ENCODE data around the gene CFAP61.
A peak's percentile ranks its signal among the peaks of the same experiment; 100 is the strongest.

Gene CFAP61

DNA sequence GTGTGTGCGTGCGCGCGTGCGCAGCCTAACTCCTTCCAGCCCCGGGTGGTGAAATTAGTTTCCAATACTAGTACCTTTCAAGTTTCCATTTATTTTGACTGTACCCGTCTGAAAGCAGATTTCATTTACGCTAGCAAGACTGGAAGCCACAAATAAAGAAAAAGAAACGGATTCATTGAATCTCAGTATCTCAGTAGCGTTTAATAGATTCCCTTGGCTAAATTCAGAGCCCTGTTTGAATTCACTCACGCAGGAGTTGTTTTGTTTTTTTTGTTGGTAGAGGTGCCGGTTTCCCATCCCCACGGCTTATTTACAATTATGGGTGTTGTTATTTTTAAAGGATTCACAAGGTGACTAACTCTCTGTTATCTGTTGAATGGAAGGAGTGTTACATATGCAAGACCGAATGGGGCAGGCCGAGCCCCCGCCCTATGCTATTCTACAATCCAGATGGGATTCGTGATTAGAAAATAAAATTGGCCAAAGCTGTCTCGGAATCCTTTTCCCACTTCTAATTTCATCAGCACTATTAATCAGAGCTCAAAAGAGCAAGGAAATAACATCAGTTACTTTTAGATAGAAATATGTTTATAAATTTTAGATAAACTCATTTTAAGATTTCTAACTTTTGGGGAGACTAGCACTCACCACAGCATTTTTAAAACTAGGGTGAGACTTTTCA lies 313.3 kb downstream of the CFAP61 start:
- no peak for DNase-seq (ENCODE audit: low read depth)

DNA sequence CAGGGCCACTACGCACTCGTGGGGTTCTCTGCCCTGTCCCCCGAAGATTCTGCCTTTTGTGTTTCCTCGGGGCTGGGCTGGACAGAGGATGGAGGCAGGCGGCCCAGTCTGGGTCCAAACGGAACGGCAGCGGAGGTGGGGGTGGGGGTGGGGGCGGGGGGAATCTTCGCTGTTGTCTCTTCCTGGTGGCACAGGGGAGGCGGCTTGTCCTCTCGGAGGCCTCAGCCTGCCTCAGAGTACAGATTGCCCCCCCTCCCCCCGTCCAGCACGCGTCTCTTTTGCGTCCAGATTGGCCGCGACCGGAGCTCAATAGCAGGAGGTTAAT lies 314.2 kb downstream of the CFAP61 start:
- DNase-seq (ENCODE audit: low read depth): no peak

- no peak for DNase-seq (ENCODE audit: low read depth)
Observed at GRCh38 chr20:20366876-20367574, 314.7 kb downstream of the CFAP61 start.

DNA sequence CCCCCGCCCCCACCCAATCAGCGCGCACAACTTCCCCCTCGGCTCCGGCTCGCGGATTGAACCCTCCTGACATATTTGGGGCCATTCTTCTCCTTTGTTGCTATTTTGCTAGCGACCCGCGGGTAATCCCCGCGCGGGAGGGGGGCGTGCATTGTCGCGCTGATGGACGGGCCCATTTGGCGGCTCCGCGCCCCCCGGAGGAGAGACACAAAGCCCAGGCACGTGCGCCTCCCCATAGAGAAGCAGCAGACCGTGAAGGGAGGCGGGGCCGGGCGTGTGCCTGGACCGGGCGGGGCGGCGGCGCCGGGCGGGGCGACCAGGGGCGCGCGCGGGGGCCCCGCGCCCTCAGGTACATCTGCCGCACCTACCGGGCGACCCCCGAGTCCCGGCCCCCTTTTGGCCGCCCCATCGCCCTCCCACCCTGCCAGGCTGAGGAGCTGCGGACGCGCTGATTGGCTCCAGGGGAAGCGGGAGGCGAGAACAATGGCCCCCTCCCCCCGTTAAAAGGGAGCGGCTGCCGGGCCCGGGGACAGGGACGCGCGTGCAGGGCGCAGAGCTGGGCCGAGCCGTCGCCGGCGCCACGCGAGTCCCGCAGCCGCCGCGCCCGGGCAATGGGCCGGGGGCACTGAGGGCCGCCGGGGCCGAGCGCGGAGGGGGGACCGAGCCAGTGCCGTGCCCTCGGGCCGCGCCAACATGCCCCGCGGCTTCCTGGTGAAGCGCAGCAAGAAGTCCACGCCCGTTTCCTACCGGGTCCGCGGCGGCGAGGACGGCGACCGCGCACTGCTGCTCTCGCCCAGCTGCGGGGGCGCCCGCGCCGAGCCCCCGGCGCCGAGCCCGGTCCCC lies 315.5 kb downstream of the CFAP61 start, which contains the start of gene INSM1:
Gene INSM1, plus strand, starts transcription at position 530 of the 843 bp plus-strand sequence. Its CDS starts 164 bp downstream, at position 694.
- no peak for DNase-seq (ENCODE audit: low read depth)

- DNase-seq (ENCODE audit: low read depth): no peak
Observed at GRCh38 chr20:20368418-20369249, 316.3 kb downstream of the CFAP61 start.

GRCh38 chr20:20369250-20370093 lies 317.1 kb downstream of the CFAP61 start:
- DNase-seq (ENCODE audit: low read depth): no peak

- DNase-seq (ENCODE audit: low read depth): no peak
Observed at GRCh38 chr20:20370094-20370575, 317.8 kb downstream of the CFAP61 start.

DNA sequence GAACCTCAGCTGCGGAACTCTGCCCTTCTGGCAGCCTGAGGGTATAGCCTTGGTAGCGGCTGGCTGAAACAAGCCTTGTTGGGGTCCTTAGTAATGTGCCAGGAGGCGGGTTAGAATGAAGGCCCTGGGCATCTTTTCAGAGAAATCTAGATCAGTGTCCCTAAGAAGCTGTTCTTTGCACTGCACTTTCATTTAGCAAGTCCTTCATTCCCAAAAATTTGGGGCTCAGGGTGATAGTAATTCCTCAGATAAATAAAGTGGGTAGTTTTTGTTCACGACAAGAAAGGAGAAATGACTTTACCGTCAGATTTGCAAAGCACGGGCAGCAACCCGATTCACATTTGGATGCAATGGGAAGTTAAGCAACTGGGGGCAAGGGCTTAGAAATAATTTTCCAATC lies 318.8 kb downstream of the CFAP61 start:
- DNase-seq (ENCODE audit: low read depth): no peak

DNA sequence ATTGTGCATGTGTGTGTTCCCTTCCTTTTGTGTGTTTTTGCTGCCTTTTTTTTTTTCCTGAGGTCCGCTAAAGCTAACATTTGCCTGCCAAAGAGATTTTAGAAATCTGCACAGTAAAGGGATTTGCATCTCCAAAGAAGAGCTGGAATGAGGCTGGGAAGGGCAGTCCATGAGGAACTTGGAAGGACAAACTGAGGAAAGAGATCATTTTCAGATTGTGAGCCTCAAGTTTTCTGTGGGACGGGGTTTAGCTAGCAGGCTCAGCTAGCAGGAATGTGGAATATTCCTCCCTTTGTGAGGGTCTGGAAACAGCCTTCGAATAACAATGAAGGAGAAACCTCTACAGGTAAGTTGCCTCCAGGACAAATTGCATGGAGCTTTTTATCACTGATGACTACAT lies 319.3 kb downstream of the CFAP61 start:
- DNase-seq (ENCODE audit: low read depth): no peak

- DNase-seq (ENCODE audit: low read depth): no peak
Observed at GRCh38 chr20:20373091-20373571, 320.8 kb downstream of the CFAP61 start.

DNA sequence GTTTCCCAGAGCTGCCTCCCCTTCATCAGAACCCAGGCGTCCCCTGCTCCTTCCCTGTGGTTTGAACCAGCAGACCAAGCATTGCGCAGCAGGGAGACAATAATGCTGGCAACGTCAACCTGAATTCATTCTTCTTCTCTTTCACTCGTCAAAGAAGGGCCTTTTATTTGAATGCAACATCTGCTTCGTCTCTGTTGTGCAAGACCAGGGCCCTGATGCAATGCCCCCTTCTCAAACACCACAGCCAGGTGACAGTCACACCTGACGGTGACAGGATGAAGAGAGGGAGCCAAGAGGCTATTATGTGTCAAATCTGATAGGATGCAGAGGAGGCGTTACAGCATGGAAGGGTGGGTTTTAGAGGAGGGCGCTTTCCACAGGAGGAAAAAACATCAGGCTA lies 323.5 kb downstream of the CFAP61 start:
- no peak for DNase-seq (ENCODE audit: low read depth)

GRCh38 chr20:20386192-20386591 lies 333.9 kb downstream of the CFAP61 start:
- no peak for DNase-seq (ENCODE audit: low read depth)

GRCh38 chr20:20390393-20390792 lies 338.1 kb downstream of the CFAP61 start:
- DNase-seq (ENCODE audit: low read depth): no peak

DNA sequence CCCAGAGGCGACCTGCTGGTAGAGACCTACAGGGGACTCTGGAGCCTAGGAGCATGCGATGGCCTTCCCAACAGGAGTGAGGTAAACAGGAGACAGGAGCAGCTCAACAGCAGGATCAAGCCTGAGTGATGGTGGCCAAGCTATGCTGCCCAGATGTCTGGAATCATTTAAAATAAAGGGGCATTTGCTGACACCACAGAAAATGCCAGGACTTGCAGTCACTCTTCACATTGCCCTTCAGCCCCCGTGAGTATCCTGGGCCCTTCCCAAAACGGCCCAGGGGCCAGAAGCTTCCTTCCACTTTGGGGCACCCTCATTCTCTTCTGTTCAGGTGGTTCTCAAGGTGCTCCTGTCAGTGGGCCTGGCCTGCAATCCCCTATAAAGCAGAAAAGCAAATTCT lies 338.8 kb downstream of the CFAP61 start:
- DNase-seq (ENCODE audit: low read depth): no peak

GRCh38 chr20:20391766-20392165 lies 339.4 kb downstream of the CFAP61 start:
- DNase-seq (ENCODE audit: low read depth): no peak

DNA sequence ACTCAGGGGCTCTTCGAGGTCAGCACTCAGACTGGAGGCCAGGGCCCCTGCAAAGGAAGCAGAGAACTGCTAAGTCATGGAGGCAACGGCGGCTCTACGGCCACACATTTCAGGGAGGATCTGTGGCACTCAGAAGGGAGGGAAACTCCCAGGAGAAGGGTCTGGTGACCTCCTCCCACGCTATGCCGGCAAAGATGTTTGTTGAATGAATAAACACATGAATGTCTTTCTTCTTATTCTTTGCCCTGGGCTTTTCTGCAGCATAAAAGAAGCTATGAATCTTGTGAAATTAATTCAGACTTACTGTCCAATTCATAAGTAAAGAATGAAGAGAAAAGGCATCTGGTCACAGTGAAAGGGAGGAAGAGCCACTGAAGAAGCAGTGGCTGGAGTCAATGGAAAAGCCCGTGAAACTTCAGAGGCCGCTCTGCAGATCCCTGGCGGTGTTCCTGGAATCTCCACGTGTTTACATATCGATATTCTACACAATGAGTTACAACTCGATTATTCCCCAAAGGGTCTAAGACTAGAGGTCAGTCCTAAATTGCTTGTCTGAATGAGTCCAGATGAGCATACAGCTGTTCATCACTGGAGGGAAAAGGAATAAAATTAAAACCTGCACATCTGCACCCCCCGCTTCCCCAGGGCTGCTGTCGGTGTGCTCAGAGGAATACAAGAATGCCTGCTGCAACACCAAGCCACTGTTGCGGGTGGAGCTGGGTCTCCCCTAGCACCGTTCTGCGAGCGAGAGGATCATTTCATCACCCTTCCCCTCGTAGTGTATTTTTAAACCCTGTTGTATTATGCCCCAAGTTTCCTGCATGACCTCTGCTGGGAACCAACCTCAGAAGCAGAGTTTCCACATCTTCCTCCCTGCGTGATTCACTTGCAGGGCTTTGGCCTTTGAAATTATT lies 341.1 kb downstream of the CFAP61 start:
- DNase-seq (ENCODE audit: low read depth): peak; percentile 38

DNA sequence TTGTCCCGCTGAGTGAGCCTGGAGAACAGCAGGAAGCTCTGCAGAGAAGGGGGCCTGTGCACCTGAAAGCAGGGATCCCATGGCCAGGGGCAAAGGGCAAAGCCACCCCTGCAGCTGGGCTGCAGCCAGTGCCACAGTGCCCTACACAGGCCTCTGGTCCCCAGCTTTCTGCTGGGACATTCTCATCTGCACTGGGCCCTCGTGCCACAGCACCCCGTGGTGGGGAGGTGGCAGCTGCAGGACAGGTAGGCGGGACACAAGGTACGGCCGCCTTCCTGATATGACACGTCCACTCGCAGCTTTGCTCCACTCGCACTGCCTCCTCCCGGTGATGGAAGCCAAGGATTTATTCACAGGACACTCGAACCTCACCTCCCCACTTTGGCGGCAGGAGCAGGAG lies 342.8 kb downstream of the CFAP61 start:
- no peak for DNase-seq (ENCODE audit: low read depth)

- no peak for DNase-seq (ENCODE audit: low read depth)
Observed at GRCh38 chr20:20395903-20396568, 343.7 kb downstream of the CFAP61 start.

DNA sequence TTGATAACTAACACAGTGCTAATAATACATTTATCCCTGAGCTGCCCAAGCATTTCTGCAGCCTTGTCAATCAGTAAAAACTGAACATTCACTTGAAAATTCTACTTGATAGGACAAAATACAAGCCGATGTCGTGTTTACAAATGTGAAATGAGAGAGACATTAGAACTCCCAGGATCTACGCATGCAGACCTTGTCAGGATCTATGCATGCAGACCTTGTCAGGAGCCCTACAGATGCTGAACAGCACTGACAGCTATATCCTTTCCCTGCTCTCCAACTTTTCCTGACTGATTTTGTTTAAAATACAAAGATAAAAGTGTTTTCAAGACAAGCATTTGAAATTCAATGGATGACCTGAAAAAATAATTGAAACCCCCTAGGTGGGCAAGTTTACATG lies 344.5 kb downstream of the CFAP61 start:
- no peak for DNase-seq (ENCODE audit: low read depth)

Measured in CMK (cell line).